22Rv1 (cell line): ENCODE data around the gene RPP14.

ENCODE experiments used
- CTCF ChIP-seq: fragments of 450-650 bp; IDR thresholded peaks from 2 replicates; pipeline ENCODE4 v1.5.1; 2017; ENCODE audit warnings: mild to moderate bottlenecking
- ZFX ChIP-seq: fragments of 450-650 bp; IDR thresholded peaks from 2 replicates; pipeline ENCODE4 v1.6.1; 2017; ENCODE audit warnings: antibody characterized with exemption, borderline replicate concordance

GRCh38 chr3:58369038-58369437 is 63.0 kb downstream of the RPP14 start:
- TF ChIP-seq CTCF (no peak), ZFX (no peak)
